ENCODE measurements around the gene AGAP1.
"Not testable (repeated sequence)": the region's sequence is repeated elsewhere in the genome, so short reads cannot be mapped to it uniquely, and the experiment has no call there.

Gene AGAP1

DNA sequence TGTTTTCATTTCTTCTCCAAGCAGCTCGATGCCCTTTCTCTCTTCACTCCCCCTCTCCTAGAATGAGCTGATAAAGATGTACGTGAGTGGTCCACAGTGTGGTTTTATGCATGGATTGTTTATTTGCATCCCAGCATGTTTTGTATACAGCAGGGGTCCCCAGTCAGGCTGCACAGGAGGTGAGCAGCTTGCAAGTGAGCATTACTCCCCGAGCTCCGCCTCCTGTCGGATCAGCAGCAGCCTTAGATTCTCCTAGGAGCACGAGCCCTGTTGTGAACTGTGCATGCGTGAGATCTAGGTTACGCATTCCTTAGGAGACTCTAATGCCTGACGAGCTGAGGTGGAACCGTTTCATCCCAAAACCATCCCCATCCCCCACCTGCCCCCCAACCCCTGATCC is 262.6 kb downstream of the AGAP1 start:
- no peak overlapping the region for H3K4me3 ChIP-seq
- no peak overlapping the region for H3K27ac ChIP-seq
- DNase-seq (ENCODE audit: low spot score): no peak
- TF ChIP-seq, protein P1, sequence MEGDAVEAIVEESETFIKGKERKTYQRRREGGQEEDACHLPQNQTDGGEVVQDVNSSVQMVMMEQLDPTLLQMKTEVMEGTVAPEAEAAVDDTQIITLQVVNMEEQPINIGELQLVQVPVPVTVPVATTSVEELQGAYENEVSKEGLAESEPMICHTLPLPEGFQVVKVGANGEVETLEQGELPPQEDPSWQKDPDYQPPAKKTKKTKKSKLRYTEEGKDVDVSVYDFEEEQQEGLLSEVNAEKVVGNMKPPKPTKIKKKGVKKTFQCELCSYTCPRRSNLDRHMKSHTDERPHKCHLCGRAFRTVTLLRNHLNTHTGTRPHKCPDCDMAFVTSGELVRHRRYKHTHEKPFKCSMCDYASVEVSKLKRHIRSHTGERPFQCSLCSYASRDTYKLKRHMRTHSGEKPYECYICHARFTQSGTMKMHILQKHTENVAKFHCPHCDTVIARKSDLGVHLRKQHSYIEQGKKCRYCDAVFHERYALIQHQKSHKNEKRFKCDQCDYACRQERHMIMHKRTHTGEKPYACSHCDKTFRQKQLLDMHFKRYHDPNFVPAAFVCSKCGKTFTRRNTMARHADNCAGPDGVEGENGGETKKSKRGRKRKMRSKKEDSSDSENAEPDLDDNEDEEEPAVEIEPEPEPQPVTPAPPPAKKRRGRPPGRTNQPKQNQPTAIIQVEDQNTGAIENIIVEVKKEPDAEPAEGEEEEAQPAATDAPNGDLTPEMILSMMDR (IDR thresholded peaks at IDR 0.05): no peak

DNA sequence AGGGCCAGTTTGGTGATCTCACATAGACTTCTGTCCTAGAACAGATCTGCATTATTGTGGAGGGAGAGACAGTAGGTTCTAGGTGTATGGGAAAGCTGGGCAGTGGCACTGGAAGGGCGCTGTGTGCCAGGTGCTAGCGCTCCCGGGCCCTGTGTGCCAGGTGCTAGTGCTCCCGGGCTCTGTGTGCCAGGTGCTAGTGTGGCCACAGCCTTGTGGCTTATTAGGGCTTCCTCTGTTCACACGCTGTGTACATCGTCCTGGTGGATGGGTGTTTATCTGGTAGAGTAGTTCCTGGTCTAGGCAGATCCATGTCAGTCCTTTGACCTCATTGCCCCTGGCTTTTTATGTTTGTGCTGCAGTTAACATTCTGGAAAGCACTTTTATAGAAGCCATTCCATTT is 263.4 kb downstream of the AGAP1 start:
- Histone ChIP-seq H3K4me3 (no peak overlapping the region), H3K27ac (no peak overlapping the region)
- no peak for DNase-seq (ENCODE audit: low spot score)
- TF ChIP-seq, protein P1 (IDR thresholded peaks at IDR 0.05): no peak

DNA sequence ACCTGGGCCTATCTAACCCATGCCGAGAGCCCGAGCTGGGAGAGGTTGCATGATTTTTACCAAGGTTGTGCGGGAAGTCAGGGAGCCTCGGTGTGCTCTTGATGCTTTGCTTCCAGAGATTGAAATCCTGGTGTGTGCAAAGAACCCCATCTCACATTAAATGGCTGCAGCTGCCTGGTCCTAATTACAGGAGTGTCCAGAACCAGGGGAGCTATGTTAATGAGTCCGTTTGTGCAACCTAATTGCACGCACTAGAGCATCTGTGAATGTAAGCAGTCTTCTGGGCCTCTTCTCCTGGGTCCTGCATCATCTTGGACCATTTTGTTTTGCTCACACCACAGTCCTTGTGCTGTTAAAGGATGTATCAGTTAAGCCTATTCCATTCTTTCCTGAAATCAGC is 263.8 kb downstream of the AGAP1 start:
- Histone ChIP-seq H3K27ac (no peak overlapping the region), H3K4me3 (no peak overlapping the region)
- DNase-seq (ENCODE audit: low spot score): no peak
- TF ChIP-seq, protein P1 (IDR thresholded peaks at IDR 0.05): no peak

DNA sequence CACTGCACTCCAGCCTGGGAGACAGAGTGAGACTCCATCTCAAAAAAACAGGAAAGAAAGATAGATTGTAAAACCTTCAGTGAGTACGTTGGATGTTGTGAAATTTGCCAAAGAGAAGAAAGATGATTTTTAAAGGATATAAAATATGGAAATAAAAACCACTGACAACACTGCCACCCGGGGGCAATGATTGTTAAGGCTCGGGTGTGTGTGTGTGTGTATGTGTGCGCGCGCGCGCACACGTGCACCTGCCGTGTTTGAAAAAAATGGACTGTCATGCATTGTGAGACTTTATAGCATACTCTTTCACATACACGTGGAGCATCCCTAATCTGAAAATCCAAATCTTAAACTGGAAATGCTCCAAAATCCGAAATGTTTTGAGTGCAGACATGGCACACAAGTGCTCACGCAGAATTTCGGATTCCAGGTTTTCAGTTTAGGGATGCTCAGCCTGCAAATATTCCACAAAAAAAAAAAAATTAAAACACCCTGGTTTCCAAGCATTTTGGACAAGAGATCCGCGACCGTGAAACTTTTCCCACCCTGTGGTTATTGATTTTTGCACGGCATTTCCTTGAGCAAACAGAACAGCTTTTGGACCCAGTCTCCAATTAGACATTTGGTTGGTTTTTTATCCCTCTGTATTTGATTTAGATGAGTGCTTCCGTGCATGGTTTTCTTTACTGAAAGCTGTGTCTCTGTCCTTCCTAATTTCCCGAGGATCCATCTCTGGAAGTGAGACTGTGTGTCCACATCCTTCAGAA is 269.2 kb downstream of the AGAP1 start:
- no peak for DNase-seq (ENCODE audit: low spot score)
- TF ChIP-seq, protein P1 (IDR thresholded peaks at IDR 0.05): no peak
- H3K4me3 ChIP-seq: no peak overlapping the region
- H3K27ac ChIP-seq: no peak overlapping the region

DNA sequence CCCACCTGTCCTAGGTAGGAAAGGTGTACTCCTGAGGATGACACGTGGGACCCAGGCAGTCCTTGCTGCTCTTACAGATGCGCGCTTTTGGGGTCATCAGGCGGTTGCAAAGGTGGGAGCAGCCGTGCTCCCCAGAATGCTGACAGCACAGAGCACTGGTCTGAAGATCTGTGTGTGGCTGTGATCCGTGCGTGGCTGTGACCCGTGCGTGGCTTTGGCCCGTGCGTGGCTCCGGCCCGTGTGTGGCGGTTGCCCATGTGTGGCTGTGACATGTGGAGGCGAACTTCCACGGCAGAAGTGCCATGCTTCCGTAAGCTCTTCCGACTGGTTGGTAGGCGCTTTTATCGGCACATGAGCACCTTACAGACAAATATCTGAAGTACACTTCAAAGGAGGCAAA is 270.0 kb downstream of the AGAP1 start:
- Histone ChIP-seq H3K4me3 (no peak overlapping the region), H3K27ac (no peak overlapping the region)
- TF ChIP-seq, protein P1 (IDR thresholded peaks at IDR 0.05): no peak
- no peak for DNase-seq (ENCODE audit: low spot score)

DNA sequence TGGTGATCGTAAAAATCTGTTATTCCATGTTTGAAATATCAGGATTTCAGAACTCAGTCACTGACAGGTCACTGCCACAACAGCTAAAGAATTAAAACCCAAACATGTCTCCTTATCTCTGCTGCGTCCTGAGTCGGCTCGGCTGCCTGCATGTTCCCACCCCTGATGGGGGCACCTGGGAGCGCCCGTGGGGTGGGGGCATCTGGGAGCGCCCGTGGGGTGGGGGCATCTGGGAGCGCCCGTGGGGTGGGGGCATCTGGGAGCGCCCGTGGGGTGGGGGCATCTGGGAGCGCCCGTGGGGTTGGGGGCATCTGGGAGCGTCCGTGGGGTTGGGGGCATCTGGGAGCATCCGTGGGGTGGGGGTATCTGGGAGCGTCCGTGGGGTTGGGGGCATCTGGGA is 270.6 kb downstream of the AGAP1 start:
- H3K4me3 ChIP-seq; H3K27ac ChIP-seq; DNase-seq (ENCODE audit: low spot score): not testable (repeated sequence)

DNA sequence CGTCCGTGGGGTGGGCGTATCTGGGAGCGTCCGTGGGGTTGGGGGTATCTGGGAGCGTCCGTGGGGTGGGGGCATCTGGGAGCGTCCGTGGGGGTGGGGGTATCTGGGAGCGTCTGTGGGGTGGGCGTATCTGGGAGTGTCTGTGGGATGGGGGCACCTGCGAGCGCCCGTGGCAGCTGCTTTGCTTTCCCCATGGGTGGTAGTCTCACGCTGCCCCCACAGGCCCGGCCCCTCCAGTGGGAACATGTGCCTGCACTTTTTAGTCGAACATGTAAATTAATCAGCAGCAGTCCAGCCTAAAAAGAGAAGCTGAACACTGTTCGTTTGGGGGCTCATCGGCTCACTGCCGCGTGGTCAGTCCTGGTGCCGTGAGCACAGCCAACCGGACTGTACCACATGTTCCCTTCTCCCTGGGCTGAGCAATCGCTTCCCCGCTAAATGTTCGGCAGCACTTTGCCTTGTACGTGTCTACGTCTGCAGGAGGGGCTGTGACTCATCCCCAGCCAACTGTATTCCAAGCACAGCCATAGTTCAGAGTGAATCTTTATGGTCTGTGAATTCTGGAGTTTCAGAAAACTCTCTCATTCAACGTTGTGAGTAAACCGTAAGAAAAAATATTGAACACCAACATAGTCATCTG is 271.5 kb downstream of the AGAP1 start:
- TF ChIP-seq, protein P1 (IDR thresholded peaks at IDR 0.05): no peak
- H3K27ac ChIP-seq: no peak overlapping the region
- DNase-seq (ENCODE audit: low spot score): no peak
- H3K4me3 ChIP-seq: no peak overlapping the region
